Activated naive CD8-positive, alpha-beta T cell treated with anti-CD3 and anti-CD28 coated beads for 36 hours (primary cell): Measurements from ENCODE around the gene CKS2. TPM values are rescaled to one million over a fixed set of nuclear protein-coding genes. Genes with fewer than 3 reads are reported as not detected.
"Not testable (repeated sequence)": the region's sequence is repeated elsewhere in the genome, so short reads cannot be mapped to it uniquely, and the experiment has no call there.

Experiments used
- DNase-seq: peaks from one replicate; pipeline ENCODE4 v3.0.0; 2021
- H3K27ac Mint-ChIP-seq: one replicate; pipeline ENCODE4 v1.8.0; 2022; ENCODE audit warnings: mild to moderate bottlenecking, moderate library complexity, mixed read lengths
- H3K27me3 Mint-ChIP-seq: one replicate; pipeline ENCODE4 v1.8.0; 2022; ENCODE audit warnings: mild to moderate bottlenecking, mixed read lengths
- H3K36me3 Mint-ChIP-seq: one replicate; pipeline ENCODE4 v1.8.0; 2021; ENCODE audit warnings: mild to moderate bottlenecking, mixed read lengths
- H3K4me1 Mint-ChIP-seq: one replicate; pipeline ENCODE4 v1.8.0; 2021; ENCODE audit warnings: mixed read lengths
- H3K4me3 Mint-ChIP-seq: one replicate; pipeline ENCODE4 v1.8.0; 2022; ENCODE audit warnings: mild to moderate bottlenecking, moderate library complexity, mixed read lengths
- H3K9me3 Mint-ChIP-seq: one replicate; pipeline ENCODE4 v1.8.0; 2022; ENCODE audit warnings: mixed read lengths
- total RNA-seq, 2 experiments: library from RNA; stranded (reverse); gene quantifications; one replicate each; pipeline ENCODE4 v1.2.3, GENCODE V29; 2021

Gene CKS2
- total RNA-seq = 100 to 1,000 TPM; 333 to 343 TPM

- Mint-ChIP-seq H3K4me3 (peak within 1 kb of the TSS; percentile 91), H3K9me3 (no peaks in the 10 kb centered on the region), H3K4me1 (peaks cover 27% of the 10 kb centered on the region), H3K27me3 (peaks cover 6% of the 10 kb centered on the region), H3K36me3 (peaks cover 63% of the 10 kb centered on the region), H3K27ac (peak within 1 kb of the TSS; percentile 98)
- DNase-seq = peak; percentile 100
Measured at GRCh38 chr9:89310475-89311345, at the start of gene CKS2. CKS2 (plus strand) TSS chr9:89311195; CDS start chr9:89311293, 98 bp downstream.

GRCh38 chr9:89273528-89274279 is 37.3 kb upstream of the CKS2 start:
- DNase-seq = no peak
- Mint-ChIP-seq H3K27me3 (peaks cover 16% of the 10 kb centered on the region), H3K27ac (no peak overlapping the region), H3K4me3 (no peak overlapping the region), H3K9me3 (peaks cover 27% of the 10 kb centered on the region), H3K4me1 (peaks cover 19% of the 10 kb centered on the region), H3K36me3 (peaks cover 17% of the 10 kb centered on the region)

GRCh38 chr9:89274838-89275237 is 36.2 kb upstream of the CKS2 start:
- H3K4me3 Mint-ChIP-seq = no peak overlapping the region
- peaks cover 27% of the 10 kb centered on the region for H3K4me1 Mint-ChIP-seq
- peaks cover 17% of the 10 kb centered on the region for H3K36me3 Mint-ChIP-seq
- no peak overlapping the region for H3K27ac Mint-ChIP-seq
- H3K27me3 Mint-ChIP-seq = peaks cover 16% of the 10 kb centered on the region
- peak; percentile 26 for DNase-seq
- peaks cover 27% of the 10 kb centered on the region for H3K9me3 Mint-ChIP-seq

GRCh38 chr9:89276040-89276439 is 35.0 kb upstream of the CKS2 start:
- DNase-seq = not testable (repeated sequence)
- peaks cover 17% of the 10 kb centered on the region for H3K36me3 Mint-ChIP-seq

DNA sequence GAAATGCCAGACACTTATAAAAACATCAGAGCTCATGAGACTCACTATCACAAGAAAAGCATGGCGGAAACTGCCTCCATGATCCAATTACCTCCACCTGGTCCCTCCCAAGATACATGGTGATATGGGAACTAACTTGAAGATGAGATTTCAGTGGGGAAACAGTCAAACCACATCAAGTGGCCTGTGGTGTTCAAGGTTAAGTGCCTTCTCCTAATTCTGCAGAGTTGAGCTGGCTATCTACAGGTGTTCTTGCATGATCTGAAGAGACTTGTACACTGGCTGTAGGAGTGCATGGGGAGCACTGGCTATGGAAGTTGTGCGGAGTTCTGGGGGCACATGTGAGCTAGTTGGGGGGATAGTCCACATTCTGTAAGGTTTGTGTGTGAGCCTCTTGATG is 34.0 kb upstream of the CKS2 start:
- H3K27me3 Mint-ChIP-seq = peaks cover 7% of the 10 kb centered on the region
- no peak for DNase-seq
- peaks cover 27% of the 10 kb centered on the region for H3K9me3 Mint-ChIP-seq
- no peak overlapping the region for H3K4me3 Mint-ChIP-seq
- peaks cover 30% of the 10 kb centered on the region for H3K4me1 Mint-ChIP-seq
- H3K36me3 Mint-ChIP-seq = peaks cover 17% of the 10 kb centered on the region
- H3K27ac Mint-ChIP-seq = no peak overlapping the region

More at GRCh38 chr9:89276040-89276439, 35.0 kb upstream of the CKS2 start:
- not testable (repeated sequence) for H3K4me3 Mint-ChIP-seq, H3K27ac Mint-ChIP-seq
- Mint-ChIP-seq H3K27me3 (peaks cover 11% of the 10 kb centered on the region), H3K4me1 (peaks cover 29% of the 10 kb centered on the region), H3K9me3 (peaks cover 27% of the 10 kb centered on the region)

DNA sequence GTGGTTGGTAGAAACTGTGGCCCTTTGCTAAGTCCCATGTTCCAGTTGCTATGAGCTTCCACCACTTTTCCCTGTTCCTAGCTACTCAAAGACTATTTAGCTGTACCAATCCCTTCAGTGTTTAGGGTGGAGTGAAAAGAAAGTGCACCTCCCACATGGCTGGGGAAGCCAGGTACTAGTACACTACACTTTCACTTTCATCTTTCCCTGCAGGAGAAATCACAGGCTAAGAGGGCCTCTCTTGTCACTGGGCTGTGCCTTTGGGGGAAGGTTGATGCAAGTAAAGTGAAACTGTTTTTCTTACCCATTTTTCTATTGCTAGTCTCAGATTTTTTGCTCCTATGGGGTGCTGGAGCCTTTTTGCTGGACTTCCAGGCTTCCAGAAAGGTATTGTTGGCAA is 33.5 kb upstream of the CKS2 start:
- Mint-ChIP-seq H3K36me3 (peaks cover 16% of the 10 kb centered on the region), H3K27me3 (peaks cover 7% of the 10 kb centered on the region), H3K4me3 (no peak overlapping the region), H3K4me1 (peaks cover 31% of the 10 kb centered on the region), H3K9me3 (peaks cover 27% of the 10 kb centered on the region), H3K27ac (no peak overlapping the region)
- DNase-seq = peak; percentile 21

GRCh38 chr9:89278551-89278950 is 32.4 kb upstream of the CKS2 start:
- no peak for DNase-seq
- Mint-ChIP-seq H3K4me3 (no peak overlapping the region), H3K36me3 (peaks cover 11% of the 10 kb centered on the region), H3K4me1 (peaks cover 31% of the 10 kb centered on the region), H3K27ac (no peak overlapping the region), H3K9me3 (peaks cover 20% of the 10 kb centered on the region), H3K27me3 (peaks cover 2% of the 10 kb centered on the region)

DNA sequence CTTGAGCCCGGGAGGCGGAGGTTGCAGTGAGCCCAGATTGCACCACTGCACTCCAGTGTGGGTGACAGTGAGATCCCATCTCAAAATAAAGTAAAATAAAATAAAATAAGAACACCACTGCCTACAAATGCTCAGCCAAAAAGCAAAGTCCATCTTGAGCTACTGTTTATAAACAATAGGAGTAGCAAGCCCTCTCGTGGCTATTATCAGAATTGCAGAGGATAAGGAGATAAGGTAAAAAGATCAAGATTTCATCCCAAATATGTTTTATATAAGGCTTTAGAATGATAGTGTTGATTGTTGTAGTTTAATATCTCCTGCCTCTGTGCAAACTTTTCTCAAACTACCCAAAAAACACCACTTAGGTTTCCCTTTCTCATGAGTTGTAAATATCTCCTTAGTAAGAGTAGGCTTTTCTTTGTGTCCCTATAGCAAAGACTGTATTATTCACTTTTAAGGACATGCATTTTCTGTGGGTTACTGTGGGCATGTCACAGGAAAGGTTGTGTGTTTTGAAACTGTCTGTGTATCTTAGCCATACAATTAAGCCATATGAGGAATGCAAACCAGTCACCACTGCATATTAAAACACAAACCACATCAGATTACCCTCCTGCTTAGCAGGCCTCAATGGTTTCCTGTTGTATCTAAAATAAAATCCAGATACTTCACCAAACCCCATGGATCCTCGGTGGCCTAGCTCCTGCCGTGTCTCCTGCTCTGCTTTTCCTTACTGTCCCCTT is 31.8 kb upstream of the CKS2 start:
- Mint-ChIP-seq H3K36me3 (peaks cover 6% of the 10 kb centered on the region), H3K9me3 (peaks cover 15% of the 10 kb centered on the region), H3K4me1 (peaks cover 31% of the 10 kb centered on the region), H3K27ac (no peak overlapping the region), H3K27me3 (peaks cover 2% of the 10 kb centered on the region), H3K4me3 (no peak overlapping the region)
- DNase-seq = no peak

DNA sequence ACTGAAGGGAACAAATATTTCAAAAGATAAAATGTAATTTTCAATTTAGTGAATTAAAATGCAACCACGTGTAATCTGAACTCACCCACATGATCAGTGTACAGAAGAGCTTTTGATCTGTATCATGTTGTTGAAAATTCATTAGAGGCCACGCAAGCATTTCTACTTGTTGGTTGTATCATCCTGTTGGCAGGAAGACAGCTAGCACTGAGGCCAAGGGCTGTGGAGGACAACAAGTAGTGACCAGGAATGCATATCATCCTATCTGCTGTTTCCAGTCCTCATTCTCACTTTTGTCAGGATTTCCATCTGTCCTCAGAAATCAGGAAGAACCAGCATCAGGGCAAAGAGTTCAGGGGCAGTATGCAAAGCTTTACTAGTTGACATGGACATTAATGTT is 29.9 kb upstream of the CKS2 start:
- no peak for DNase-seq
- Mint-ChIP-seq H3K27me3 (peaks cover 2% of the 10 kb centered on the region), H3K9me3 (peaks cover 5% of the 10 kb centered on the region), H3K27ac (no peak overlapping the region), H3K36me3 (no peaks in the 10 kb centered on the region), H3K4me1 (peaks cover 29% of the 10 kb centered on the region), H3K4me3 (no peak overlapping the region)

DNA sequence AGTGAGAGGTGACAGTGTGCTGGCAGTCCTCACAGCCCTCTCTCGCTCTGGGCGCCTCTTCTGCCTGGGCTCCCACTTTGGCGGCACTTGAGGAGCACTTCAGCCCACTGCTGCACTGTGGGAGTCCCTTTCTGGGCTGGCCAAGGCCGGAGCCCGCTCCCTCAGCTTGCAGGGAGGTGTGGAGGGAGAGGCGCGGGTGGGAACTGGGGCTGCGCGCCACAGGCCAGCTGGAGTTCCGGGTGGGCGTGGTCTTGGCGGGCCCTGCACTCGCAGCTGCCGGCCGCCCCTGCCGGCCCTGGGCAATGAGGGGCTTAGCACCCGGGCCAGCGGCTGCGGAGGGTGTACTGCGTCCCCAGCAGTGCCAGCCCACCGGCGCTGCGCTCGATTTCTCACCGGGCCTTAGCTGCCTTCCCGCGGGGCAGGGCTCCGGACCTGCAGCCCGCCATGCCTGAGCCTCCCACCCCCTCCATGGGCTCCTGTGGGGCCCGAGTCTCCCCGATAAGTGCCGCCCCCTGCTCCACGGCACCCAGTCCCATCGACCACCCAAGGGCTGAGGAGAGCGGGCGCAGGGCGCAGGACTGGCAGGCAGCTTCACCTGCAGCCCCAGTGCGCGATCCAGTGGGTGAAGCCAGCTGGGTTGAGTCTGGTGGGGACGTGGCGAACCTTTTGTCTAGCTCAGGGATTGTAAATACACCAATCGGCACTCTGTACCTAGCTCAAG is 28.6 kb upstream of the CKS2 start:
- Mint-ChIP-seq H3K4me3 (peak overlapping the region; percentile 29), H3K4me1 (peaks cover 18% of the 10 kb centered on the region)
- H3K27me3 Mint-ChIP-seq, H3K9me3 Mint-ChIP-seq, H3K27ac Mint-ChIP-seq, H3K36me3 Mint-ChIP-seq: not testable (repeated sequence)
- peak; percentile 14 for DNase-seq

DNA sequence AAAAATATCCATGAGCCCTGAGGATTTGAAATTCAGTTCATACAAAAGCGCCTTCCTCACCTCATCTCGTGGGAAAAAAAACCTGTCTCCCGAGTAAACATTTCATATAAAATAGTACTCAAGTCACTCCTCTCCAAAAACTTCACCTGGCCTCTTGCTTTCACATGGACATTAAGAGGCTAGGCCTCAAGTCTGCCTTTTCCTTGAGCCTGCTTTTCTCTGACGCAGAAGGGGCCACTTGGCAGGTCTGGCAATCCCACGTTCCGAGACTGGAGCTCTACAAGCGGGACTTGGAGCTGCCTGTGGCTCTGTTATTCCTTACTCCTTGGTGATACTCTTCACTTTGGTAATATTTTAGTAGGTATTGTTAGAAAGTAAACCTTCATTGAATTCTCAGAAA is 26.9 kb upstream of the CKS2 start:
- Mint-ChIP-seq H3K9me3 (no peaks in the 10 kb centered on the region), H3K27ac (no peak overlapping the region), H3K4me1 (peaks cover 11% of the 10 kb centered on the region), H3K36me3 (peaks cover 2% of the 10 kb centered on the region), H3K27me3 (no peaks in the 10 kb centered on the region), H3K4me3 (no peak overlapping the region)
- DNase-seq = no peak

DNA sequence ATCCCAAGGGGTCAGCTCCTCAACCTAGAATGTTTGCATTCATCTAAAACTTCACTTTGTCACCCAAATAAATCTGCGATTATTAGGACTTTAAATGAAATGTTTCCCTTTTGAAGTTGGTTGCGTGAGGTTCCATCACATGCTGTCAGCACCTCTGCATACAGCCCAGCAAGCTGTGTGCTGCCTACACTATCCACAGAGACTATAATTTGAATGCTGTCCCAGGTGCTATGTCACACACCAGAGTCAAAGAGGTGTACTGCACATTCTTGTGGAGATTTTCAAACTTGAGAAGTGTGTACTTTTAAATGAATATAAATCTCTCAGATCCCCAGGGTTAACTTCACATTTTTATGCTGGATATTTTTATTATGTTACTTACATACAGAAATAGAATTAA is 19.3 kb upstream of the CKS2 start:
- no peaks in the 10 kb centered on the region for H3K4me1 Mint-ChIP-seq
- peaks cover 3% of the 10 kb centered on the region for H3K9me3 Mint-ChIP-seq
- H3K27me3 Mint-ChIP-seq = no peaks in the 10 kb centered on the region
- no peak overlapping the region for H3K27ac Mint-ChIP-seq
- peaks cover 5% of the 10 kb centered on the region for H3K36me3 Mint-ChIP-seq
- DNase-seq = no peak
- H3K4me3 Mint-ChIP-seq = no peak overlapping the region

- no peaks in the 10 kb centered on the region for H3K27me3 Mint-ChIP-seq
- peaks cover 3% of the 10 kb centered on the region for H3K36me3 Mint-ChIP-seq
- peaks cover 3% of the 10 kb centered on the region for H3K9me3 Mint-ChIP-seq
- H3K4me3 Mint-ChIP-seq = no peak overlapping the region
- H3K4me1 Mint-ChIP-seq = no peaks in the 10 kb centered on the region
- no peak overlapping the region for H3K27ac Mint-ChIP-seq
- DNase-seq = no peak
Measured at GRCh38 chr9:89293014-89293413, 18.0 kb upstream of the CKS2 start.

GRCh38 chr9:89295400-89295799 is 15.6 kb upstream of the CKS2 start:
- H3K27me3 Mint-ChIP-seq = no peaks in the 10 kb centered on the region
- no peak for DNase-seq
- no peak overlapping the region for H3K27ac Mint-ChIP-seq
- H3K36me3 Mint-ChIP-seq = peaks cover 3% of the 10 kb centered on the region
- H3K4me1 Mint-ChIP-seq = no peaks in the 10 kb centered on the region
- H3K9me3 Mint-ChIP-seq = peaks cover 3% of the 10 kb centered on the region
- H3K4me3 Mint-ChIP-seq = no peak overlapping the region
